ENCODE results near the gene ANO1.

DNA sequence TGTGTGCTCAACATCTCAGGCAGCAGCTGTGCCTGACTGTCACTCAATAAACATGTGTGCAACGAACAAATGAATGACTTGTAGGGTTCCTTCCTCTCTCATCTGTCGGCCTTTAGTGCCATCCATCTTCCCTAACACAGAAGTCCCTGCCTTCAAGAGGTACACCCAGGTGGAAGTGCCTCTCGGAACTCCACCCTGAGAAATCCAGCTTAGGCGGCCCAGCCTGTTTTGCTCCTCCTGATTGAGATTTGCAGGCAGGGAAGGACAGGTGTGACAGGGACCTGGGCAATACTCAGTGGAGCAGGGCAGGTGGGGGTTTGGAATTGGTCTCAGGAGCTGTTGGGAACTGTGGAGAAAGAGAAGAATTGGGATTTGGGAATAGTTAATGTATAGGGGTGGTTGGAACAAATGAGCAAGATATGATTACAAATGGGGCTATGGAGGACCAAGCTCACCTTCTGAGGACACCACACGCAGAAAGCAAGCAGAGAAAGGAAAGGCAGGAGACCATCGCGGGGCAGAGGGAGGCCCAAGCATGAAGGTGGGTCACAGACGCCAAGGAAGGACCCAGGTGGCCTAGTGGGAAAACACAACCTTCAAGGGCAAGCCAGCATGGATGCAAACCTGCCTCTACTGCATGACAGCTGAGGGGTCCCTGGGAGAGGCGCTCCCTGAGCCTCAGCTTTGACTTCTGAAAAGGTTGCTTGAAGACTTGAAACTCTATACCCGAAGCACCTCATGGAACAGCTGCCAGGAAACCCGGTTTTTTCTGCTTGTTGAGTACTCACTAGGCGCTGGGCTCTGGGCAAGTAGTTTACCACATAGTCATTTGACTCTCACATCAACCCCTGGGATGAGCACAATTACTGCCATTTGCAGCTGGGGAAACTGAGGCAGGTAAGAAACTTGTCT is 40.9 kb upstream of the ANO1 start:
- TF ChIP-seq REST (IDR thresholded peaks at IDR 0.05) = no peak
- no peak for TF ChIP-seq CEBPB (IDR thresholded peaks at IDR 0.05)

Data from A549 (cell line).